ENCODE data around the gene IFT52. TPM values are rescaled to one million over a fixed set of nuclear protein-coding genes. Genes with fewer than 3 reads are reported as not detected.

IFT52 gene
- total and polyA plus RNA-seq, 2 experiments from 2014 or later, result 21.8 to 39.8 TPM

GRCh38 chr20:43686820-43687219 is 96.1 kb downstream of the IFT52 start:
- H2AFZ ChIP-seq, result no peak overlapping the region
- TF ChIP-seq CTCF (IDR thresholded peaks at IDR 0.05; ENCODE audit: poor library complexity) (no peak), EZH2 (IDR thresholded peaks at IDR 0.05; ENCODE audit: borderline replicate concordance) (no peak), EZH2phosphoT487 (IDR thresholded peaks at IDR 0.05; ENCODE audit: low read depth, severe bottlenecking, unreplicated experiment) (no peak)
- H3K9me3 ChIP-seq (ENCODE audit: low read depth), result no peaks in the 10 kb centered on the region
- no peaks in the 10 kb centered on the region for H3K79me2 ChIP-seq
- no peak overlapping the region for H3K4me2 ChIP-seq
- H3K9me2 ChIP-seq (replicated peaks; ENCODE audit: insufficient read depth), result no peaks in the 10 kb centered on the region
- no peaks in the 10 kb centered on the region for H3K27me3 ChIP-seq
- no peak overlapping the region for H3K27ac ChIP-seq
- DNase-seq (ENCODE audit: low spot score), result no peak
- H3K4me3 ChIP-seq, result no peak overlapping the region
- no peaks in the 10 kb centered on the region for H3K4me1 ChIP-seq (ENCODE audit: insufficient read depth)
- no peaks in the 10 kb centered on the region for H4K20me1 ChIP-seq (ENCODE audit: insufficient read depth, poor library complexity, severe bottlenecking)
- 91% methylated on average over 13 of the region's 13 CpGs for WGBS (ENCODE audit: low lambda C conversion rate, missing lambda C conversion rate)
- H3K36me3 ChIP-seq (replicated peaks; ENCODE audit: insufficient read depth, low read depth), result no peaks in the 10 kb centered on the region

GRCh38 chr20:43689165-43689564 is 98.4 kb downstream of the IFT52 start:
- Histone ChIP-seq H4K20me1 (ENCODE audit: insufficient read depth, poor library complexity, severe bottlenecking) (no peaks in the 10 kb centered on the region), H3K9me3 (ENCODE audit: low read depth) (no peaks in the 10 kb centered on the region), H3K4me1 (ENCODE audit: insufficient read depth) (no peaks in the 10 kb centered on the region), H3K27ac (no peak overlapping the region), H3K4me2 (no peak overlapping the region), H3K36me3 (replicated peaks; ENCODE audit: insufficient read depth, low read depth) (no peaks in the 10 kb centered on the region), H2AFZ (no peak overlapping the region), H3K27me3 (no peaks in the 10 kb centered on the region), H3K9me2 (replicated peaks; ENCODE audit: insufficient read depth) (no peaks in the 10 kb centered on the region), H3K4me3 (no peak overlapping the region), H3K79me2 (no peaks in the 10 kb centered on the region)
- 93% methylated on average over 4 of the region's 4 CpGs for WGBS (ENCODE audit: low lambda C conversion rate, missing lambda C conversion rate)
- DNase-seq (ENCODE audit: low spot score), result no peak
- TF ChIP-seq EZH2phosphoT487 (IDR thresholded peaks at IDR 0.05; ENCODE audit: low read depth, severe bottlenecking, unreplicated experiment) (no peak), EZH2 (IDR thresholded peaks at IDR 0.05; ENCODE audit: borderline replicate concordance) (no peak), CTCF (IDR thresholded peaks at IDR 0.05; ENCODE audit: poor library complexity) (no peak)

GRCh38 chr20:43690943-43691598 is 100.3 kb downstream of the IFT52 start:
- H3K4me3 ChIP-seq, result no peak overlapping the region
- no peak overlapping the region for H3K4me2 ChIP-seq
- 96% methylated on average over 9 of the region's 9 CpGs for WGBS (ENCODE audit: low lambda C conversion rate, missing lambda C conversion rate)
- no peak for DNase-seq (ENCODE audit: low spot score)
- H3K27me3 ChIP-seq, result no peaks in the 10 kb centered on the region
- H3K9me3 ChIP-seq (ENCODE audit: low read depth), result no peaks in the 10 kb centered on the region
- no peak overlapping the region for H2AFZ ChIP-seq
- no peaks in the 10 kb centered on the region for H3K4me1 ChIP-seq (ENCODE audit: insufficient read depth)
- H3K9me2 ChIP-seq (replicated peaks; ENCODE audit: insufficient read depth), result no peaks in the 10 kb centered on the region
- H4K20me1 ChIP-seq (ENCODE audit: insufficient read depth, poor library complexity, severe bottlenecking), result no peaks in the 10 kb centered on the region
- TF ChIP-seq EZH2 (IDR thresholded peaks at IDR 0.05; ENCODE audit: borderline replicate concordance) (no peak), EZH2phosphoT487 (IDR thresholded peaks at IDR 0.05; ENCODE audit: low read depth, severe bottlenecking, unreplicated experiment) (no peak), CTCF (IDR thresholded peaks at IDR 0.05; ENCODE audit: poor library complexity) (no peak)
- H3K27ac ChIP-seq, result no peak overlapping the region
- no peaks in the 10 kb centered on the region for H3K79me2 ChIP-seq
- H3K36me3 ChIP-seq (replicated peaks; ENCODE audit: insufficient read depth, low read depth), result no peaks in the 10 kb centered on the region

All from hepatocyte (in vitro differentiated cells).